ENCODE measurements around the gene ANO10. TPM values are rescaled to one million over a fixed set of nuclear protein-coding genes. Genes with fewer than 3 reads are reported as not detected.

The ANO10 gene
- total RNA-seq, 1 experiment from 2014 or later: 26.8 TPM

DNA sequence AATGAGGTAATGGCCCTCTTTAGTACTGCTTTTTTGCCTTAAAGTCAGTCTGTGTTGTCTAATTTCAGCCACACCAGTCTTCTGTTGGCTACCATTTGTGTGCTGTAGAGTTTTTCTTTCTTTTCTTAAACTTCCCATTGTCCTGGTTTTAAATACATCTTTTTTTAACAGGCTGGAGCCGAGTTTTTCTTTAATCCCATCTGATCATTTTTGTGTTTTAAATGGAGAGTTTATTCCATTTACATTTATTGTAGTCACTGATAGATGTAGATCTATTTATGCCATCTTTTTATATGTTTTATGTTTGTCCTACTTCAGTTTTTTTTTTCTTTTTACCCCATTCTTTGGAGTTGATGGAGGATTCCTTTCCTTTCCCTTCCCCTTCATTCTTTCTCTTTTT, 286.0 kb downstream of the ANO10 start:
- H3K27ac Mint-ChIP-seq (ENCODE audit: unreplicated experiment): no peak overlapping the region
- peaks cover 5% of the 10 kb centered on the region for H3K36me3 Mint-ChIP-seq (ENCODE audit: insufficient read depth, unreplicated experiment)
- no peak for DNase-seq
- intact Hi-C loops (cut with micrococcal nuclease; ENCODE audit: unreplicated experiment): no loop called here
- BruUV-seq (replicated peaks): no TSS peak
- H3K9me3 Mint-ChIP-seq (ENCODE audit: low read depth, unreplicated experiment): peaks cover 5% of the 10 kb centered on the region
- no peaks in the 10 kb centered on the region for H3K27me3 Mint-ChIP-seq (ENCODE audit: unreplicated experiment)
- CTCF ChIA-PET: no interaction called here
- H3K4me1 Mint-ChIP-seq (ENCODE audit: low read depth, unreplicated experiment): no peaks in the 10 kb centered on the region
- TF ChIP-seq, protein P1, sequence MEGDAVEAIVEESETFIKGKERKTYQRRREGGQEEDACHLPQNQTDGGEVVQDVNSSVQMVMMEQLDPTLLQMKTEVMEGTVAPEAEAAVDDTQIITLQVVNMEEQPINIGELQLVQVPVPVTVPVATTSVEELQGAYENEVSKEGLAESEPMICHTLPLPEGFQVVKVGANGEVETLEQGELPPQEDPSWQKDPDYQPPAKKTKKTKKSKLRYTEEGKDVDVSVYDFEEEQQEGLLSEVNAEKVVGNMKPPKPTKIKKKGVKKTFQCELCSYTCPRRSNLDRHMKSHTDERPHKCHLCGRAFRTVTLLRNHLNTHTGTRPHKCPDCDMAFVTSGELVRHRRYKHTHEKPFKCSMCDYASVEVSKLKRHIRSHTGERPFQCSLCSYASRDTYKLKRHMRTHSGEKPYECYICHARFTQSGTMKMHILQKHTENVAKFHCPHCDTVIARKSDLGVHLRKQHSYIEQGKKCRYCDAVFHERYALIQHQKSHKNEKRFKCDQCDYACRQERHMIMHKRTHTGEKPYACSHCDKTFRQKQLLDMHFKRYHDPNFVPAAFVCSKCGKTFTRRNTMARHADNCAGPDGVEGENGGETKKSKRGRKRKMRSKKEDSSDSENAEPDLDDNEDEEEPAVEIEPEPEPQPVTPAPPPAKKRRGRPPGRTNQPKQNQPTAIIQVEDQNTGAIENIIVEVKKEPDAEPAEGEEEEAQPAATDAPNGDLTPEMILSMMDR (IDR thresholded peaks at IDR 0.05; ENCODE audit: unreplicated experiment): no peak
- H3K4me3 Mint-ChIP-seq (ENCODE audit: low read depth, unreplicated experiment): no peak overlapping the region

DNA sequence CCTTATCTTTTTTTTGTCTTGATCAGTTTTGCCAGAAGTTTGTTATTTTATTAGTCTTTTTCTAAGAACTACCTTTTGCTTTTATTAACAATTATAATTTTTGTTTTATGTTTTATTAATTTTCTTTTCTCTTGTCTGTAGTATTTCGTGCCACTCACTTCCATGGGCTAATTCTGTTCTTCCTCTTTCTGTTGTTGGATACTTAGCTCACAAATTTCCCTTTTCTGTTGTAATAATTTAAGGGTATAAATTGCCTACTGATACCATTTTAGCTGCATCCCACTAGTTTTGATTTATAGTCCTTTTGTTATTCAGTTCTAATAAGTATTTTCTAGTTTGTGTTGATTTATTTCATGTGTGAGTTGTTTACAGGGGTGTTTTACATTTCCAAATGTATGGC, 286.8 kb downstream of the ANO10 start:
- TF ChIP-seq, protein P1 (IDR thresholded peaks at IDR 0.05; ENCODE audit: unreplicated experiment): no peak
- H3K27ac Mint-ChIP-seq (ENCODE audit: unreplicated experiment): no peak overlapping the region
- peaks cover 5% of the 10 kb centered on the region for H3K36me3 Mint-ChIP-seq (ENCODE audit: insufficient read depth, unreplicated experiment)
- no peaks in the 10 kb centered on the region for H3K4me1 Mint-ChIP-seq (ENCODE audit: low read depth, unreplicated experiment)
- H3K4me3 Mint-ChIP-seq (ENCODE audit: low read depth, unreplicated experiment): no peak overlapping the region
- H3K9me3 Mint-ChIP-seq (ENCODE audit: low read depth, unreplicated experiment): peaks cover 5% of the 10 kb centered on the region
- CTCF ChIA-PET: no interaction called here
- DNase-seq: no peak
- H3K27me3 Mint-ChIP-seq (ENCODE audit: unreplicated experiment): no peaks in the 10 kb centered on the region
- intact Hi-C loops (cut with micrococcal nuclease; ENCODE audit: unreplicated experiment): no loop called here
- BruUV-seq (replicated peaks): no TSS peak

DNA sequence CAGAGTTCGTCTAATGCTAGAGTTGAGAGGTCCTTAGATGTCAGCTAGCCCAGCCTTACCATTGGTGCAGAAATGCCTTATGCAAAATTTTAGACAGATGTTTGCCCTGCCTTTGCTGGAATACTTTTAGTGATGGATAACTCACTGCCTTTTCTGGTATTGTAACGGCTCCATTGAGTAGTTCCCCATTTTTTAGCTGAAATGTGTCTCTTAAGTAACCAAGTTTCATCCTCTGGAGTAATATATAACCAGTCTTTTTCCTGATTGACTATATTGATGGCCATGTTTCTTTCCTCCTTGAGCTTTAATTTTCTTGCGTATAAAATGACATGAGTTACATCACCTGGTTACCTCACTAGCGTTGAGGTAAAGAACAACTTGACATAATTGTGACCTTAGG, 290.4 kb downstream of the ANO10 start:
- H3K36me3 Mint-ChIP-seq (ENCODE audit: insufficient read depth, unreplicated experiment): no peaks in the 10 kb centered on the region
- no peaks in the 10 kb centered on the region for H3K27me3 Mint-ChIP-seq (ENCODE audit: unreplicated experiment)
- H3K4me1 Mint-ChIP-seq (ENCODE audit: low read depth, unreplicated experiment): no peaks in the 10 kb centered on the region
- no peak for DNase-seq
- TF ChIP-seq, protein P1 (IDR thresholded peaks at IDR 0.05; ENCODE audit: unreplicated experiment): no peak
- no peak overlapping the region for H3K27ac Mint-ChIP-seq (ENCODE audit: unreplicated experiment)
- CTCF ChIA-PET: no interaction called here
- H3K9me3 Mint-ChIP-seq (ENCODE audit: low read depth, unreplicated experiment): peaks cover 3% of the 10 kb centered on the region
- BruUV-seq (replicated peaks): no TSS peak
- no peak overlapping the region for H3K4me3 Mint-ChIP-seq (ENCODE audit: low read depth, unreplicated experiment)
- intact Hi-C loops (cut with micrococcal nuclease; ENCODE audit: unreplicated experiment): no loop called here

DNA sequence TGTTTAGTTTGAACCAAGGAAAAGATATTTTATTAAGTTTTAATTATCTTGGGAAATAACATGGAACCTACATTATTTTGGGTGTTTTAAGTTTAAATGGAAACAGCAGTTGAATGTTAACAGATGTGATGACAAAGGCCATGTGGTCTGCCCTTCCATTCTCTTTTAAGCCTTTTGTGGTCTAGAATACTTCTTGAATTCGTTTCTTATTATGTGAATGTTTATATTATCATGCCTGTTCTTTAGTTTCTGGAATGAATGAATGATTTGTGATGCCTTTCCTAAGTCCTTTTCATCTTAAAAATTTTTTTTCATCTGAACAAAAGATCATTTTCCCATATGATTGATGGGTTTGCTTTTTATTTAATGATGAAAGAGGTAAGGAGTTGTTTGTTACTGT, 290.8 kb downstream of the ANO10 start:
- CTCF ChIA-PET: no interaction called here
- TF ChIP-seq, protein P1 (IDR thresholded peaks at IDR 0.05; ENCODE audit: unreplicated experiment): no peak
- intact Hi-C loops (cut with micrococcal nuclease; ENCODE audit: unreplicated experiment): no loop called here
- H3K27me3 Mint-ChIP-seq (ENCODE audit: unreplicated experiment): no peaks in the 10 kb centered on the region
- BruUV-seq (replicated peaks): no TSS peak
- H3K36me3 Mint-ChIP-seq (ENCODE audit: insufficient read depth, unreplicated experiment): no peaks in the 10 kb centered on the region
- DNase-seq: no peak
- no peak overlapping the region for H3K4me3 Mint-ChIP-seq (ENCODE audit: low read depth, unreplicated experiment)
- H3K27ac Mint-ChIP-seq (ENCODE audit: unreplicated experiment): no peak overlapping the region
- no peaks in the 10 kb centered on the region for H3K4me1 Mint-ChIP-seq (ENCODE audit: low read depth, unreplicated experiment)
- H3K9me3 Mint-ChIP-seq (ENCODE audit: low read depth, unreplicated experiment): peaks cover 3% of the 10 kb centered on the region

DNA sequence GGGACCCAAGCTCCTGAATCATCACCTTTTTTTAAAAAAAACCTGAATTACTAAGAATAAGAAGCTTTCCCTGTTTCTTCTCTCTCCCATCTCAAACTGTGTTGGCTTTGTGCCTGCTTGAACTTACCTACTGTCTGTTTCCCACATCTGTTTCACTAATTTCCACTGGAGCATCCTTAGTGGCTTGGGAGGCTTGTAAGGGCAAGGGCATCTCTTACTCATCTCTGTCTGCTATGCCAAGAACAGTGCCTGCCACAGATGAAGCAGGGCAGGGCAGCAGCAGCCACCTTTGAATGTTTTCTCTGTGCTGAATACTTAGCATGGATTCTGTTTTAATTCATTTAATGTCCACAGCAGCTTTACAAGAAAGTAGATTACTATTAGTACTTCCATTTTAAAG, 293.2 kb downstream of the ANO10 start:
- no peak for DNase-seq
- intact Hi-C loops (cut with micrococcal nuclease; ENCODE audit: unreplicated experiment): no loop called here
- Mint-ChIP-seq H3K9me3 (ENCODE audit: low read depth, unreplicated experiment) (no peaks in the 10 kb centered on the region), H3K27me3 (ENCODE audit: unreplicated experiment) (no peaks in the 10 kb centered on the region), H3K36me3 (ENCODE audit: insufficient read depth, unreplicated experiment) (no peaks in the 10 kb centered on the region), H3K27ac (ENCODE audit: unreplicated experiment) (no peak overlapping the region), H3K4me3 (ENCODE audit: low read depth, unreplicated experiment) (no peak overlapping the region), H3K4me1 (ENCODE audit: low read depth, unreplicated experiment) (no peaks in the 10 kb centered on the region)
- TF ChIP-seq, protein P1 (IDR thresholded peaks at IDR 0.05; ENCODE audit: unreplicated experiment): no peak
- CTCF ChIA-PET: no interaction called here
- BruUV-seq (replicated peaks): no TSS peak
